Stimulated activated CD4-positive, alpha-beta T cell treated with anti-CD3 and anti-CD28 coated beads, Interleukin-12 subunit alpha, Interleukin-12 subunit beta, amount 100 ng/mL, for 24 hours (primary cell): ENCODE measurements around the gene SHISA6.
A peak's percentile ranks its signal among the peaks of the same experiment; 100 is the strongest.

Experiments
- DNase-seq, 2 experiments: peaks; one replicate each; pipeline ENCODE4 v3.0.0-alpha.2; 2020; ENCODE audit warnings: low read depth in 2 of 2

SHISA6 gene

DNA sequence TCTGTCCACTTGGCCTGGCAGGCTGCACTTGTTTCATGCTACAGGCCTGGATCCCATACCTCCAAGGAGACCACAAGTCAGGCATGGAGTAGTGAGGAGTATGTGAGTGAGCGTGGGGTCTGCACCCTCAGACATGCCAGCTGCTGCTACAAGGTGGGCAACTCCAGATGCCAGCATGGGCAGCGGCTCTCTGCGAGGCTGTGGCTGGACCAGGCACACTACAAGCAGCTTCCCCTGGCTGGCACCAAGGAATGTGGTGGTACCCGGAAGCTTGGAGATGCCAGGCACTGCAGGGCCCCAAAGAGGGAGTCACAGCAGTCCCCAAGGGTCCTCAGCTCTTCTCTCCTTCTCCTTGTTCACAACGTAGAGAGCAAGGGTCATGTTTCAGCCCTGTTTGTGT is 341.2 kb downstream of the SHISA6 start:
- no peak for DNase-seq

DNA sequence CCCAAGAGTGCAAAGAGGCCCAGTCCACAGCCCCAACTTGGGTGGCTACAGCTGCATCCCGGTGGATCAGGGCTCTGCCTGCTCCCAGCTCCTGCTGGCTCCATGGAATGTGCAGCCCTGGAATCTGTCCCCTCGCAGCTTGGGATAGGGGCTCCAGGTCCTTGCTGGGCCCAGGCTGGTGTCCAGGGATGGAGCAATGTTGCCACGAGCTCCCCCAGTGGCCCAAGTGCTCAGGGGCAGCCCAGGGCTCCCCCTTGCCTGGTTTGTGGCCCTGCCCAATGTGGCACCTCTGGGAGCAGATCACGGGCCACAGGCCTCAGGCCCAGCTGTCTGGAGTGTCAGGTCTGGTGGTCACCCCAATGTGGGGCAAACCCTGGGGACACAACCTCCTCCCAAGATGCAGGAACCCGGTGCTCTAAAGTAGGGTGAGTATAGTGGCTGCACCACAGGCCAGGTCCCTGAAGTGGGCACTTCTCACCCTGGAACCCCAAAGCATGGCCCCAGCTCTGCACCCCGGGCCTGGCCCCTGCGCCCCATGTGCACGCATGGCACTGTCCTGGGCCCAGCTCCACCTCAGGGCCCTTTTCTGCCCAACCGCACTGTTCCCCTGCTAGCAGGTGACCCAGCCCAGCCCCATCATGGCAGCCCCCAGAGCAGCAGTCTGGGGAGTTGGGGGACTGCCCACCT is 342.4 kb downstream of the SHISA6 start:
- DNase-seq: no peak

DNA sequence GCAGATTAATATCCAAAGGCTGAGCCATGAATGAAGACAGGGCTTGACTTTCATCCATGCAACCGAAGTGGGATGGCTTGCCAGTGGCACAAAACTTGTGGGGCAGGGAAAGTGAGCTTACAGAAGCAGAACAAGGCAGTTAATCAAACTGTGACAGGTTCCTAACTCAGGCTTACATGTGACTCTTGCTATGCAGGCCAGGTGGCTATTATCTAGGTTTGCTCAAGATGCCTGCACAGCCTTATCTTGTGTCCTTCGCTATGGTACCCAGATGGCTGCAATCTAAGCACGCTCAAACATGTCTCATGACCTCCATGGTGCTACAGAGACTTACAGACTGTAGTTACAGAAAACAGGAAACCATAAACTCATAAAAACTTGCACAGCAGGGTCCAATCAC is 348.7 kb downstream of the SHISA6 start:
- no peak for DNase-seq

DNA sequence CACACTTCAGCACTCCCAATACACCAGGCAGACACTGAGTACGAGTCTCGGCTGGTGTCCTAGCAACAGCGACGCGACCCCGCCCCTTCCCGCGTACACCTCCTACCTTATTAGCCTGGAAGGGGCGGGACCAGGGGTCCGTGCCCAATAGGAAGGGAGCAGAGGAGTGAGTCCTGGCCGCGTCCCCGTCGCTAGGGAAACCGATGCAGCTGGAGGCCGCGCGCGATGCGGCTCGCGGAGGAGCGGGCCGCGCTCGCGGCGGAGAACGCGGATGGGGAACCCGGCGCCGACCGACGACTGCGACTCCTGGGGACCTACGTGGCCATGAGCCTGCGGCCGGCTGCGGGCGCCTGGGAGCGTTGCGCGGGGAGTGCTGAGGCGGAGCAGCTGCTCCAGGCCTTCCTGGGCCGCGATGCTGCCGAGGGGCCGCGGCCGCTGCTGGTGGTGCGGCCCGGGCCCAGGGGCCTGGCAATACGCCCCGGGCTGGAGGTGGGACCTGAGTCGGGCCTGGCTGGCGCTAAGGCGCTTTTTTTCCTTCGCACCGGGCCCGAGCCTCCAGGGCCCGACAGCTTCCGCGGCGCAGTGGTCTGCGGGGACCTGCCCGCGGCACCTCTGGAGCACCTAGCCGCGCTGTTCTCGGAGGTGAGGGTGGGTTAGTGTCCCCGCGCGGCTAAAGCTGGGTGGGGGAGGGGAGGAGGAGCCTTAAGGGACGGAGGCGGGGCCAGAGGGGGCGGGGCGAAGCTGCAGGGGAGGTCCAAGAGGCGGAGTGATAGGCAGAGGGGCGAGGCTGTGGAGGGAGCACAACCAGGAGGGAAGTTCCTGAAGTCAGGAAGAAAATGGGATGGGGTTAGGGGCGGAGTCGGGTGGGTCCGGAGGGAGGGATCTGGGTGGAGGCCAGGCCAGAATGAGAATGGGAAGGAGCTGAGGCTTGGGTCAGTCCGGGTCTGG is 357.5 kb downstream of the SHISA6 start, which contains the start of gene DNAH9:
Gene DNAH9, plus strand, starts transcription at position 197 of the 948 bp plus-strand sequence. Its CDS starts 29 bp downstream, at position 226.
- DNase-seq: peak in 1 of 2 experiments; percentile 32

DNA sequence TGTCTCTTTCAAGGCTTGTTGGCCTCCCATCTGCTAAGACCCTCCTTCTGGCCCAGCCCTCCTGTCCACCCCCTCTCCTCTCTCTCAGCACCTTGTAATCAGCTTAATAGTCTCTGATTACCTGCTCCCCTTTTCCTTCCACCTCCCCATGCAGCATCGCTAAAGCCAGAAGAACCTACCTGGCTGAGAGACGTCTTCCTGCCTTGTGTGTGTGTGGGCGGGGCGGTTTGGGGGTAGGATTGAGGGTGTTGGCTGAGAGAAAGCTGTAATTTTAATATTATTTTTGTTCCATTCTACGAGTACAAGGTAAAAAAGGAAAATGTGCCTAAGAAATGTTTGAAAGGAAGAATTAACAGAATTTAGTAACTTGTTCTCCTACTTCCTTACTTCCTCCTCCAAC is 360.6 kb downstream of the SHISA6 start:
- DNase-seq: no peak

DNA sequence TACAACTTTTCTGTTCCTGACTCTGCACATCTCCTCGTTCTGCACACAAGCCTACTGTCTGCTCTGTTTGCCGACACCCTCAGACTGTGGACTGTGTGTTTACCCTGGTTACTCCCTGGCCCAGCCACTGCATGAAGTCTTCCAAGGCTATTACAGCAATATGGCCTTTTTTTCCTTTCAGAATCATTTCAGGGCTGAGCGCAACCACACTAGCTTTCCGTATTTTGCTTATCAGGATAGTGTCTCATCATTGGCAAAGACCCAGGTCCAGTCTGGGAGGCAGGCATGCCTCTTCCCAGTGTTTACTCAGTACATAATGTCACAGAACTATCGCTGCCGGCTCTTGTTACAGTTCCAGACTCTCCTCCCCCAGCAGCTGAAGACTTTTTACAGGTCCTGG is 367.4 kb downstream of the SHISA6 start:
- DNase-seq: no peak

DNA sequence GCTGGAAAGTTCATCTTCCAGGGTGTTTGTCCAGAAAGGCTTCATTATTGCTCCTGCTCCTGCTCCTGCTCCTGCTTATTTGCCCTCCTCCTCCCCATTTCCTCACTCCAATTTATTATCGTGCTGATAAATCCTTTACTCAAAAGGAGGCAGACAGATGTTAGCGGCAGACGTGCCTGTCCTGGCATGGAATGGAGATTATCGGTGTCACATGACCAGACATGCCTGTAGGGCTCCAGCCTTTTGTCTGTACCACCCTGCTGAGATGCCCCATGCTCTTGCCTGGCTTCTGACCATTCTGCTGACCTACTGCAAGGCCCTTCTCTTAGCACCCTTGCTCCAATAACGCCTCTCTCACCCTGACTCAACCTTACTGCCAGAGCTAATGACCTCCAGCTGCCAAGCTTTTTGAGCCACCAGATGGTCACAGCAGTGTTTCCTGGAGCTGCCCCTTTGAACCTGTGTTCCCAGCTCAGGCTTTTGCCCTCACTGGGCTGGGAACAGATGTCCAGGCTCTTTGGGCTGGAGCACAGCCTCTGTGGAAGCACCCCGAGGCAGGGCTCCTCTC is 370.1 kb downstream of the SHISA6 start:
- DNase-seq: no peak

DNA sequence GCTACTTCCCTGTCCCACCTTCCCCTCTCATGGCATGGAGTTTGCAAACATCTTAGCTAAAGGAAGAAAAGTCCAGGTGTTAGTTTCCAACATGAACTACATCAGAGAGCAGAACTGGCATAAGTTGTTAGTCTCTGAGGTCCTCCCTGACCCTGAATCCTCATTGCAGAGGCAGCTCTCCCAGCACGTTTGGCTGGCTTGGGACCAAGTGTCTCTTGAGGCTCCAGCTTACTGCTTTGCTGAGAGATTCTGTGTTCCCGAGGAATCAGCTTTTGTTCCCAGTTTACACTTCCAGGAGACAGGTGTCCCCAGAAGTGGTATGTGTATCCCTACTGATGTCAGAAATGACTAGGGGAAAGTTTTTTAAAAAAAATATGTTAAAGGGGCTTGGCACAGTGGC is 371.9 kb downstream of the SHISA6 start:
- DNase-seq: no peak
